Astrocyte (in vitro differentiated cells and primary cell): ENCODE measurements around the gene FN1.

ENCODE experiments used
- CTCF ChIP-seq: IDR thresholded peaks from 2 replicates; pipeline ENCODE4 v1.5.1; 2011; ENCODE audit warnings: low read depth, mild to moderate bottlenecking, inconsistent platforms, low read length, moderate library complexity; ENCODE audit not compliant: insufficient read depth
- EZH2 ChIP-seq: IDR thresholded peaks from 2 replicates; pipeline ENCODE4 v1.6.1; 2012; ENCODE audit warnings: mild to moderate bottlenecking, low read length, inconsistent platforms; ENCODE audit not compliant: insufficient read depth

- no peak for TF ChIP-seq CTCF
- no peak for TF ChIP-seq EZH2
These were observed 78.9 kb downstream of the FN1 start for GRCh38 chr2:215356948-215357461.
